NCI-H524 (cell line): Measurements from ENCODE around the gene REPS2.
"Not testable (repeated sequence)": the region's sequence is repeated elsewhere in the genome, so short reads cannot be mapped to it uniquely, and the experiment has no call there.

ENCODE experiments used
- DNase-seq, 2 experiments: peaks; one replicate each; lab custom pipeline; 2025; lab: John Stamatoyannopoulos, UW

Gene REPS2

GRCh38 chrX:16963216-16963615 is 16.8 kb downstream of the REPS2 start:
- DNase-seq = no peak

GRCh38 chrX:16964976-16965375 is 18.5 kb downstream of the REPS2 start:
- DNase-seq = not testable (repeated sequence)

GRCh38 chrX:16966752-16967448 is 20.4 kb downstream of the REPS2 start:
- DNase-seq = peak in 1 of 2 experiments; percentile 57

- DNase-seq = not testable (repeated sequence)
These were observed 22.3 kb downstream of the REPS2 start for GRCh38 chrX:16968753-16969152.

- no peak for DNase-seq
These were observed 24.5 kb downstream of the REPS2 start for GRCh38 chrX:16970977-16971376.

GRCh38 chrX:16971694-16972093 is 25.2 kb downstream of the REPS2 start:
- DNase-seq = no peak

- DNase-seq = no peak
These were observed 28.8 kb downstream of the REPS2 start for GRCh38 chrX:16975233-16975632.

GRCh38 chrX:16977771-16978170 is 31.3 kb downstream of the REPS2 start:
- peak; percentile 46 to 83 for DNase-seq

- DNase-seq = peak; percentile 21 to 61
These were observed 31.9 kb downstream of the REPS2 start for GRCh38 chrX:16978193-16978984.

GRCh38 chrX:16979226-16979625 is 32.8 kb downstream of the REPS2 start:
- peak; percentile 47 to 65 for DNase-seq

- no peak for DNase-seq
These were observed 34.8 kb downstream of the REPS2 start for GRCh38 chrX:16981209-16981608.

GRCh38 chrX:16981980-16982379 is 35.5 kb downstream of the REPS2 start:
- no peak for DNase-seq

GRCh38 chrX:16983051-16983450 is 36.6 kb downstream of the REPS2 start:
- DNase-seq = no peak

- DNase-seq = no peak
These were observed 38.8 kb downstream of the REPS2 start for GRCh38 chrX:16985286-16985685.

- no peak for DNase-seq
These were observed 39.7 kb downstream of the REPS2 start for GRCh38 chrX:16986169-16986568.

GRCh38 chrX:16989750-16990149 is 43.3 kb downstream of the REPS2 start:
- DNase-seq = no peak

- no peak for DNase-seq
These were observed 44.4 kb downstream of the REPS2 start for GRCh38 chrX:16990839-16991238.

- DNase-seq = no peak
These were observed 46.0 kb downstream of the REPS2 start for GRCh38 chrX:16992445-16992844.

- DNase-seq = no peak
These were observed 46.5 kb downstream of the REPS2 start for GRCh38 chrX:16992951-16993350.

- DNase-seq = no peak
These were observed 47.4 kb downstream of the REPS2 start for GRCh38 chrX:16993791-16994318.

GRCh38 chrX:16994736-16995135 is 48.3 kb downstream of the REPS2 start:
- no peak for DNase-seq

GRCh38 chrX:16997313-16997712 is 50.9 kb downstream of the REPS2 start:
- DNase-seq = no peak

GRCh38 chrX:16999275-16999674 is 52.8 kb downstream of the REPS2 start:
- DNase-seq = no peak
